Prostate gland (tissue), 2 donors: ENCODE measurements around the gene DHX8.
A peak's percentile ranks its signal among the peaks of the same experiment; 100 is the strongest.

Experiments
- POLR2A ChIP-seq: fragments of 450-650 bp; IDR thresholded peaks from one replicate; pipeline ENCODE4 v1.6.1; 2016; ENCODE audit warnings: antibody characterized with exemption, mild to moderate bottlenecking
- POLR2AphosphoS5 ChIP-seq: sonication (generic); formaldehyde crosslinking; IDR thresholded peaks from one replicate; pipeline ENCODE4 v1.6.1; 2017; ENCODE audit warnings: antibody characterized with exemption
- TF ChIP-seq, protein P1 (sequence below), 4 experiments: fragments of 200-600 bp in 2 of 4; fragments of 450-650 bp in 2 of 4; sonication (generic) in 2 of 4; IDR thresholded peaks; 1 replicate in 3 of 4; 2 replicates in 1 of 4; pipeline ENCODE4 v1.5.1; 2016 to 2019; ENCODE audit warnings: antibody characterized with exemption in 4 of 4, mild to moderate bottlenecking in 2 of 4, moderate library complexity in 2 of 4

DNA sequence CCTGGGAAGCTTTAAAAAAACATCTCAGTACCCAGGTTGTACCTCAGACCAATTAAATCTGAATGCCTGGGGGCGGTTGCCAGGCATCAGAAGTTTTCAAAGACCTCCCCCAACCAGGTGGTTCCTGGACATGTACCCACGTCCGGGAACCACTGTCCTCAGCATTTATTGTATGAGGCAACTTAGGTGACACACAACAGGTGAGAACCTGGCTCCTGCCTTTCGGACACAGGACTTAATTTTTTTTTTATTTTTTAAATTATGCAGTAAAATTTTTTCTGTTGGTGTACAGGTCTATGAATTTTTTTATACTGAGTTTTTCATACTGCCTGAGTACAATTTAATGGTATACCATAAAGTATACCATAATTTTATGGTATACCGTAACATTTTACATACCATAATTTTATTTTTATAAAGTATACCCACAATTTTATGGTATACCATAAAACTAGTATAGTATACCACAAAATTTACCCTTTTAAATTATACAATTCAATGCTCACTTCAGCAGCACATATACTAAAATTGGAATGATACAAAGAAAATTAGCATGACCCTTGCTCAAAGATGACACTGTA, 38.7 kb upstream of the DHX8 start:
- TF ChIP-seq POLR2AphosphoS5 (peak; percentile 71), POLR2A (no peak)
- TF ChIP-seq, protein P1, sequence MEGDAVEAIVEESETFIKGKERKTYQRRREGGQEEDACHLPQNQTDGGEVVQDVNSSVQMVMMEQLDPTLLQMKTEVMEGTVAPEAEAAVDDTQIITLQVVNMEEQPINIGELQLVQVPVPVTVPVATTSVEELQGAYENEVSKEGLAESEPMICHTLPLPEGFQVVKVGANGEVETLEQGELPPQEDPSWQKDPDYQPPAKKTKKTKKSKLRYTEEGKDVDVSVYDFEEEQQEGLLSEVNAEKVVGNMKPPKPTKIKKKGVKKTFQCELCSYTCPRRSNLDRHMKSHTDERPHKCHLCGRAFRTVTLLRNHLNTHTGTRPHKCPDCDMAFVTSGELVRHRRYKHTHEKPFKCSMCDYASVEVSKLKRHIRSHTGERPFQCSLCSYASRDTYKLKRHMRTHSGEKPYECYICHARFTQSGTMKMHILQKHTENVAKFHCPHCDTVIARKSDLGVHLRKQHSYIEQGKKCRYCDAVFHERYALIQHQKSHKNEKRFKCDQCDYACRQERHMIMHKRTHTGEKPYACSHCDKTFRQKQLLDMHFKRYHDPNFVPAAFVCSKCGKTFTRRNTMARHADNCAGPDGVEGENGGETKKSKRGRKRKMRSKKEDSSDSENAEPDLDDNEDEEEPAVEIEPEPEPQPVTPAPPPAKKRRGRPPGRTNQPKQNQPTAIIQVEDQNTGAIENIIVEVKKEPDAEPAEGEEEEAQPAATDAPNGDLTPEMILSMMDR (IDR thresholded peaks at IDR 0.05) = no peak
